ENCODE measurements around the gene SMYD3.

Gene SMYD3

DNA sequence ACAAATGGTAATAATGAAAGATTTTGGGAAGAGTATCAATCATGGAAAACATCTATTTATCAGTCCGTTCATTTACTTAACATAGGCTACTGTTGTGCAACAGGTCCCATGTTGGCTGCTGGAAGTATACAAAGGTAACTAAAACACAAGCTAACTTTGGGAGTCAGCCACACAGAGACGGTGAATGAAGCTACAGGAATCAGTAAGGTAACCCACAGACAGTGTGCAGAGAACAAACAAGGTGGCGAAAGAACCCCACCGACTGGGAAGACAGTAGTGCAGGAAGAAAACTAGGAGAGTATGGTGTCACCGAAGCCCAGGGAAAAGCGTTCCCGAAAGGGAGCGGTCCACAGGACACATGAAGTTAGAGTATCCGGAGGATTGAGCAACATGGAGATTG is 342.3 kb downstream of the SMYD3 start:
- TF ChIP-seq EZH2 (IDR thresholded peaks at IDR 0.05; ENCODE audit: borderline replicate concordance, low read depth, low read length, severe bottlenecking), result no peak
- TF ChIP-seq, protein P1, sequence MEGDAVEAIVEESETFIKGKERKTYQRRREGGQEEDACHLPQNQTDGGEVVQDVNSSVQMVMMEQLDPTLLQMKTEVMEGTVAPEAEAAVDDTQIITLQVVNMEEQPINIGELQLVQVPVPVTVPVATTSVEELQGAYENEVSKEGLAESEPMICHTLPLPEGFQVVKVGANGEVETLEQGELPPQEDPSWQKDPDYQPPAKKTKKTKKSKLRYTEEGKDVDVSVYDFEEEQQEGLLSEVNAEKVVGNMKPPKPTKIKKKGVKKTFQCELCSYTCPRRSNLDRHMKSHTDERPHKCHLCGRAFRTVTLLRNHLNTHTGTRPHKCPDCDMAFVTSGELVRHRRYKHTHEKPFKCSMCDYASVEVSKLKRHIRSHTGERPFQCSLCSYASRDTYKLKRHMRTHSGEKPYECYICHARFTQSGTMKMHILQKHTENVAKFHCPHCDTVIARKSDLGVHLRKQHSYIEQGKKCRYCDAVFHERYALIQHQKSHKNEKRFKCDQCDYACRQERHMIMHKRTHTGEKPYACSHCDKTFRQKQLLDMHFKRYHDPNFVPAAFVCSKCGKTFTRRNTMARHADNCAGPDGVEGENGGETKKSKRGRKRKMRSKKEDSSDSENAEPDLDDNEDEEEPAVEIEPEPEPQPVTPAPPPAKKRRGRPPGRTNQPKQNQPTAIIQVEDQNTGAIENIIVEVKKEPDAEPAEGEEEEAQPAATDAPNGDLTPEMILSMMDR (IDR thresholded peaks at IDR 0.05; ENCODE audit: borderline replicate concordance, extremely low read depth, low read length, poor library complexity, severe bottlenecking), result no peak
- ATAC-seq (ENCODE audit: insufficient read depth, low read depth), result no peak
- Histone ChIP-seq H3K27ac (ENCODE audit: low read length) (no peak overlapping the region), H3K9me3 (ENCODE audit: insufficient read depth, low read length, severe bottlenecking) (no peaks in the 10 kb centered on the region), H3K4me1 (ENCODE audit: insufficient read depth, low read length) (no peaks in the 10 kb centered on the region), H4K20me1 (ENCODE audit: insufficient read depth, low read length) (no peaks in the 10 kb centered on the region), H3K4me3 (ENCODE audit: low read depth in 1 of 2, low read length in 2 of 2) (no peak overlapping the region), H3K4me2 (ENCODE audit: insufficient read depth, low read length) (no peak overlapping the region), H3K9ac (ENCODE audit: low read depth, low read length) (no peak overlapping the region), H2AFZ (ENCODE audit: low read depth, low read length) (no peak overlapping the region), H3K27me3 (ENCODE audit: insufficient read depth, low read length, poor library complexity) (no peaks in the 10 kb centered on the region), H3K79me2 (ENCODE audit: insufficient read depth, low read length) (no peaks in the 10 kb centered on the region), H3K36me3 (ENCODE audit: insufficient read depth, low read length) (no peaks in the 10 kb centered on the region)
- no peak for DNase-seq

DNA sequence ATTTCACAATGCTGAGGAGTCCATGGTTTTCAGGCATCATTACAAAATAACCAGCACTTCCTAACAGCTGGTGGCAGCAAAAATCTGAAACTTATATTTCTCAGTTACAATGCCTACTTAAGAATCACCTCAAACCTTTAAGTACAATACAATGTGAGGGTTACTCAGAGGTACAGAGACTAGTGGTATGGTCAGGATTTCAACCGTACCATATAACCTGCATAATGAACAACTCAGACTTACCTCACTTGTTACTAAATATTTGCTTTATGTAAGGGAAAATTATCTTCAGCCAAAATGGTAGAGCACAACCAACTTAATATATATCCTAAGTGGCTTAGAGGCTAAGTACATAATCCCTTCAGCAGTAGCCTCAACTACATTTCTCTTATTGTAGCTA is 344.5 kb downstream of the SMYD3 start:
- ATAC-seq (ENCODE audit: insufficient read depth, low read depth) (no peak), DNase-seq (no peak)
- no peak overlapping the region for H3K4me2 ChIP-seq (ENCODE audit: insufficient read depth, low read length)

DNA sequence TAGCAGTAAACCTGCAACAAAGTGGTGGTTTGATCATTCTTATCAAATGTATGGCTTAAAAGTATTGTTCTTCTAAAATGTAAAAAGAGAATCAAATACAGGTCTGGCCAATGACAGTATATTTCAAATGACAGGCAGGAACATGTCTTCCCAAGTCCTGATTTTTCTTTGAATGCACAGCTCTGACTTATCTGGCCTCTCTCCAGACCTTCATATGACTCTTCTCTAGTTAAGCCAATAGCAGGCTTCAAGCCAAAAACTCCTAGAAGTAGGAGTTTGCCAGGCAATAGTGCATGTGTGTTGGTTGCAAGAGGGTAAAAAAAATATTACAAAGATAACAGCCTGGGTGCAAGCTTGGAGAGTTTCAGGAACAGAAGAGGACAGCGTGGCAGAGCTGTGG is 345.5 kb downstream of the SMYD3 start:
- no peak for ATAC-seq (ENCODE audit: insufficient read depth, low read depth)
- Histone ChIP-seq H3K27me3 (ENCODE audit: insufficient read depth, low read length, poor library complexity) (no peaks in the 10 kb centered on the region), H3K9me3 (ENCODE audit: insufficient read depth, low read length, severe bottlenecking) (no peaks in the 10 kb centered on the region), H3K4me3 (ENCODE audit: low read depth in 1 of 2, low read length in 2 of 2) (no peak overlapping the region), H3K4me2 (ENCODE audit: insufficient read depth, low read length) (no peak overlapping the region), H2AFZ (ENCODE audit: low read depth, low read length) (no peak overlapping the region), H4K20me1 (ENCODE audit: insufficient read depth, low read length) (no peaks in the 10 kb centered on the region), H3K36me3 (ENCODE audit: insufficient read depth, low read length) (no peaks in the 10 kb centered on the region), H3K9ac (ENCODE audit: low read depth, low read length) (no peak overlapping the region), H3K79me2 (ENCODE audit: insufficient read depth, low read length) (no peaks in the 10 kb centered on the region), H3K27ac (ENCODE audit: low read length) (no peak overlapping the region), H3K4me1 (ENCODE audit: insufficient read depth, low read length) (no peaks in the 10 kb centered on the region)
- TF ChIP-seq, protein P1 (IDR thresholded peaks at IDR 0.05; ENCODE audit: borderline replicate concordance, extremely low read depth, low read length, poor library complexity, severe bottlenecking), result no peak
- no peak for TF ChIP-seq EZH2 (IDR thresholded peaks at IDR 0.05; ENCODE audit: borderline replicate concordance, low read depth, low read length, severe bottlenecking)
- DNase-seq, result no peak

More for the DNA sequence above, 344.5 kb downstream of the SMYD3 start:
- no peaks in the 10 kb centered on the region for H3K27me3 ChIP-seq (ENCODE audit: insufficient read depth, low read length, poor library complexity)
- no peaks in the 10 kb centered on the region for H4K20me1 ChIP-seq (ENCODE audit: insufficient read depth, low read length)
- no peaks in the 10 kb centered on the region for H3K9me3 ChIP-seq (ENCODE audit: insufficient read depth, low read length, severe bottlenecking)
- H3K9ac ChIP-seq (ENCODE audit: low read depth, low read length), result no peak overlapping the region
- no peaks in the 10 kb centered on the region for H3K36me3 ChIP-seq (ENCODE audit: insufficient read depth, low read length)
- TF ChIP-seq, protein P1 (IDR thresholded peaks at IDR 0.05; ENCODE audit: borderline replicate concordance, extremely low read depth, low read length, poor library complexity, severe bottlenecking), result no peak
- no peak for TF ChIP-seq EZH2 (IDR thresholded peaks at IDR 0.05; ENCODE audit: borderline replicate concordance, low read depth, low read length, severe bottlenecking)
- no peak overlapping the region for H3K27ac ChIP-seq (ENCODE audit: low read length)
- H3K4me3 ChIP-seq (ENCODE audit: low read depth in 1 of 2, low read length in 2 of 2), result no peak overlapping the region
- no peaks in the 10 kb centered on the region for H3K4me1 ChIP-seq (ENCODE audit: insufficient read depth, low read length)
- H2AFZ ChIP-seq (ENCODE audit: low read depth, low read length), result no peak overlapping the region
- H3K79me2 ChIP-seq (ENCODE audit: insufficient read depth, low read length), result no peaks in the 10 kb centered on the region

DNA sequence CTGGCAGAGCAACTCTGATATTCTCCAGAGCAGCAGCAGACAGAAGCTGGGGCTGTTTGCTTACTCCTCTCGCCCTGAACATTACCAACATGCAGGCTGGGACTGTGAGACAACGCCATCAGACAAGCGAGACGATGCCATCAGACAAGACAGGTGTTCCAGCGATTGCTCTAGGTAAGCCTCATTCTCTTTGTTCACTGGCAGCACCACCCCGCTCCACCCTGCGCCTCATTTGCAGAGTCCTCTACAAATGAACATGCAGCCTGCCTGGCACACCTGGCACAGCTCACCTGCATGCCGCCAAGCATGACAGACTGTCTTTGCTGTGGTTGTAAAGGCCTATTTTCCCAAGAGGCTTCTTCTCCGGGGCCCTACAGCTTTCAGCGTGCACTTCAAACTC is 346.2 kb downstream of the SMYD3 start:
- no peak for DNase-seq

More for the DNA sequence above, 346.2 kb downstream of the SMYD3 start:
- H3K4me1 ChIP-seq (ENCODE audit: insufficient read depth, low read length), result no peaks in the 10 kb centered on the region
- TF ChIP-seq EZH2 (IDR thresholded peaks at IDR 0.05; ENCODE audit: borderline replicate concordance, low read depth, low read length, severe bottlenecking), result no peak
- TF ChIP-seq, protein P1 (IDR thresholded peaks at IDR 0.05; ENCODE audit: borderline replicate concordance, extremely low read depth, low read length, poor library complexity, severe bottlenecking), result no peak
- H3K27ac ChIP-seq (ENCODE audit: low read length), result no peak overlapping the region
- H3K4me3 ChIP-seq (ENCODE audit: low read depth in 1 of 2, low read length in 2 of 2), result no peak overlapping the region
- no peak overlapping the region for H3K9ac ChIP-seq (ENCODE audit: low read depth, low read length)
- no peaks in the 10 kb centered on the region for H3K9me3 ChIP-seq (ENCODE audit: insufficient read depth, low read length, severe bottlenecking)
- no peak for ATAC-seq (ENCODE audit: insufficient read depth, low read depth)
- H3K36me3 ChIP-seq (ENCODE audit: insufficient read depth, low read length), result no peaks in the 10 kb centered on the region
- no peaks in the 10 kb centered on the region for H3K79me2 ChIP-seq (ENCODE audit: insufficient read depth, low read length)
- H4K20me1 ChIP-seq (ENCODE audit: insufficient read depth, low read length), result no peaks in the 10 kb centered on the region
- H3K4me2 ChIP-seq (ENCODE audit: insufficient read depth, low read length), result no peak overlapping the region
- H2AFZ ChIP-seq (ENCODE audit: low read depth, low read length), result no peak overlapping the region
- no peaks in the 10 kb centered on the region for H3K27me3 ChIP-seq (ENCODE audit: insufficient read depth, low read length, poor library complexity)

Measured in DND-41 (cell line).